Measurements from ENCODE around the gene ZC3H18.

Gene ZC3H18

GRCh38 chr16:88643644-88643932 lies 73.4 kb downstream of the ZC3H18 start:
- DNase-seq: no peak

- DNase-seq: no peak
Observed at GRCh38 chr16:88645455-88645854, 75.3 kb downstream of the ZC3H18 start.

GRCh38 chr16:88645941-88646340 lies 75.7 kb downstream of the ZC3H18 start:
- no peak for DNase-seq

GRCh38 chr16:88646345-88647034 lies 76.3 kb downstream of the ZC3H18 start:
- DNase-seq: no peak

- no peak for DNase-seq
Observed at GRCh38 chr16:88647178-88648070, 77.2 kb downstream of the ZC3H18 start.

- DNase-seq: peak; percentile 83
Observed at GRCh38 chr16:88649195-88649923, 79.2 kb downstream of the ZC3H18 start.

GRCh38 chr16:88649924-88650748 lies 79.9 kb downstream of the ZC3H18 start:
- no peak for DNase-seq

GRCh38 chr16:88650749-88651275 lies 80.6 kb downstream of the ZC3H18 start, which contains the start of gene CYBA:
Gene CYBA, minus strand, starts transcription at chr16:88651053. Its CDS starts 40 bp downstream, at chr16:88651013.
- no peak for DNase-seq

- no peak for DNase-seq
Observed at GRCh38 chr16:88651276-88651988, 81.2 kb downstream of the ZC3H18 start.

GRCh38 chr16:88651989-88652761 lies 82.0 kb downstream of the ZC3H18 start:
- DNase-seq: no peak

- DNase-seq: no peak
Observed at GRCh38 chr16:88652762-88653063, 82.5 kb downstream of the ZC3H18 start.

- no peak for DNase-seq
Observed at GRCh38 chr16:88653101-88653500, 82.9 kb downstream of the ZC3H18 start.

- DNase-seq: no peak
Observed at GRCh38 chr16:88653596-88654362, 83.6 kb downstream of the ZC3H18 start.

GRCh38 chr16:88654363-88655052 lies 84.3 kb downstream of the ZC3H18 start:
- no peak for DNase-seq

- no peak for DNase-seq
Observed at GRCh38 chr16:88655053-88655732, 85.0 kb downstream of the ZC3H18 start.

GRCh38 chr16:88655733-88656281 lies 85.6 kb downstream of the ZC3H18 start:
- DNase-seq: no peak

GRCh38 chr16:88656291-88656980 lies 86.2 kb downstream of the ZC3H18 start:
- no peak for DNase-seq

- no peak for DNase-seq
Observed at GRCh38 chr16:88657371-88657770, 87.2 kb downstream of the ZC3H18 start.
